Neural progenitor cell (in vitro differentiated cells): Measurements from ENCODE around the gene RNF8.

Source experiments
- EZH2 ChIP-seq: fragments of 200-600 bp; sonication (generic); IDR thresholded peaks from 2 replicates; pipeline ENCODE4 v1.6.1; 2017; ENCODE audit warnings: antibody characterized with exemption, mild to moderate bottlenecking, moderate library complexity
- EZH2phosphoT487 ChIP-seq: fragments of 200-600 bp; sonication (generic); IDR thresholded peaks from 2 replicates; pipeline ENCODE4 v1.6.1; 2017; ENCODE audit warnings: antibody characterized with exemption
- TF ChIP-seq, protein P1 (sequence below): fragments of 200-600 bp; sonication (generic); IDR thresholded peaks from 2 replicates; pipeline ENCODE4 v1.5.1; 2017; ENCODE audit warnings: antibody characterized with exemption, mild to moderate bottlenecking

DNA sequence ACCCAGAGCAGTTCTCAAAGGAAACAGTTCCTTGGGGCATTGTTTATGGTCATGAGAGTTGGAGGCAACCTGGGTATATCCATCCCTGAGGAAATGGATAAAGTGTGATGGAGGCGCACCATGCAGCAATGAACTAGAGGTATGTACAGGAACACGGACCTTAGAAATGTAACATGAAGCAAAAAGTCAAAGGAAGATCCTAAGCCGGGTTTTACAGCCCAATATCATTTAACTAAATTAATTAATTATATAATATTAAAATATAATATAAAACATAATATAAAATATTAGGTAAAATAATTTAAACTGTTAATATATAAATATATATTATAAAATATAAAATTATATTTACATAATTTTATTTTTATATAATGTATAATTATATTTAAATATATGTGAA, 44.1 kb upstream of the RNF8 start:
- TF ChIP-seq, protein P1, sequence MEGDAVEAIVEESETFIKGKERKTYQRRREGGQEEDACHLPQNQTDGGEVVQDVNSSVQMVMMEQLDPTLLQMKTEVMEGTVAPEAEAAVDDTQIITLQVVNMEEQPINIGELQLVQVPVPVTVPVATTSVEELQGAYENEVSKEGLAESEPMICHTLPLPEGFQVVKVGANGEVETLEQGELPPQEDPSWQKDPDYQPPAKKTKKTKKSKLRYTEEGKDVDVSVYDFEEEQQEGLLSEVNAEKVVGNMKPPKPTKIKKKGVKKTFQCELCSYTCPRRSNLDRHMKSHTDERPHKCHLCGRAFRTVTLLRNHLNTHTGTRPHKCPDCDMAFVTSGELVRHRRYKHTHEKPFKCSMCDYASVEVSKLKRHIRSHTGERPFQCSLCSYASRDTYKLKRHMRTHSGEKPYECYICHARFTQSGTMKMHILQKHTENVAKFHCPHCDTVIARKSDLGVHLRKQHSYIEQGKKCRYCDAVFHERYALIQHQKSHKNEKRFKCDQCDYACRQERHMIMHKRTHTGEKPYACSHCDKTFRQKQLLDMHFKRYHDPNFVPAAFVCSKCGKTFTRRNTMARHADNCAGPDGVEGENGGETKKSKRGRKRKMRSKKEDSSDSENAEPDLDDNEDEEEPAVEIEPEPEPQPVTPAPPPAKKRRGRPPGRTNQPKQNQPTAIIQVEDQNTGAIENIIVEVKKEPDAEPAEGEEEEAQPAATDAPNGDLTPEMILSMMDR = no peak
- TF ChIP-seq EZH2 = no peak
- no peak for TF ChIP-seq EZH2phosphoT487
